DOHH2 (cell line): ENCODE measurements around the gene LIN28A.

ENCODE experiments used
- EZH2phosphoT487 ChIP-seq: fragments of 200-600 bp; sonication (generic); IDR thresholded peaks from 2 replicates; pipeline ENCODE4 v1.6.1; 2017; ENCODE audit warnings: borderline replicate concordance, mild to moderate bottlenecking, antibody characterized with exemption, low read length, moderate library complexity, mixed read lengths
- TF ChIP-seq, protein P1 (sequence below): fragments of 200-600 bp; sonication (generic); IDR thresholded peaks from one replicate; pipeline ENCODE4 v1.5.1; 2014; ENCODE audit warnings: antibody characterized with exemption, mild to moderate bottlenecking, low read depth, low read length; ENCODE audit not compliant: poor library complexity, severe bottlenecking

- TF ChIP-seq, protein P1, sequence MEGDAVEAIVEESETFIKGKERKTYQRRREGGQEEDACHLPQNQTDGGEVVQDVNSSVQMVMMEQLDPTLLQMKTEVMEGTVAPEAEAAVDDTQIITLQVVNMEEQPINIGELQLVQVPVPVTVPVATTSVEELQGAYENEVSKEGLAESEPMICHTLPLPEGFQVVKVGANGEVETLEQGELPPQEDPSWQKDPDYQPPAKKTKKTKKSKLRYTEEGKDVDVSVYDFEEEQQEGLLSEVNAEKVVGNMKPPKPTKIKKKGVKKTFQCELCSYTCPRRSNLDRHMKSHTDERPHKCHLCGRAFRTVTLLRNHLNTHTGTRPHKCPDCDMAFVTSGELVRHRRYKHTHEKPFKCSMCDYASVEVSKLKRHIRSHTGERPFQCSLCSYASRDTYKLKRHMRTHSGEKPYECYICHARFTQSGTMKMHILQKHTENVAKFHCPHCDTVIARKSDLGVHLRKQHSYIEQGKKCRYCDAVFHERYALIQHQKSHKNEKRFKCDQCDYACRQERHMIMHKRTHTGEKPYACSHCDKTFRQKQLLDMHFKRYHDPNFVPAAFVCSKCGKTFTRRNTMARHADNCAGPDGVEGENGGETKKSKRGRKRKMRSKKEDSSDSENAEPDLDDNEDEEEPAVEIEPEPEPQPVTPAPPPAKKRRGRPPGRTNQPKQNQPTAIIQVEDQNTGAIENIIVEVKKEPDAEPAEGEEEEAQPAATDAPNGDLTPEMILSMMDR, result no peak
- TF ChIP-seq EZH2phosphoT487, result no peak
Observed at GRCh38 chr1:26459148-26459547, 48.5 kb downstream of the LIN28A start.
